Tongue (tissue), 2 donors: ENCODE data around the gene CLSTN3. TPM values are rescaled to one million over a fixed set of nuclear protein-coding genes. Genes with fewer than 3 reads are reported as not detected.
A peak's percentile ranks its signal among the peaks of the same experiment; 100 is the strongest.

Experiments
- DNase-seq: peaks from one replicate; pipeline ENCODE4 v3.0.0-alpha.2; 2015
- total RNA-seq: library from RNA; depleted of rRNA; stranded (reverse); fragments of >200 nt; gene quantifications from one replicate; pipeline ENCODE4 v1.2.3, GENCODE V29; 2014

Gene CLSTN3
- total RNA-seq, 1 donor from 2014 or later = 32.2 TPM

- no peak for DNase-seq
Observed at GRCh38 chr12:7127916-7128626, 2.1 kb upstream of the CLSTN3 start.

GRCh38 chr12:7128681-7129286, 1.4 kb upstream of the CLSTN3 start, which contains the start of gene RBP5:
TSS of gene RBP5 (minus strand) at chr12:7128889. CDS start at chr12:7128775, 114 bp downstream.
- DNase-seq = no peak

GRCh38 chr12:7129287-7129871, 792 bp upstream of the CLSTN3 start:
- DNase-seq = no peak

- DNase-seq = peak; percentile 58
Observed at GRCh38 chr12:7130701-7131501, 730 bp downstream of the CLSTN3 start.

- no peak for DNase-seq
Observed at GRCh38 chr12:7131502-7131866, 1.3 kb downstream of the CLSTN3 start.

- DNase-seq = no peak
Observed at GRCh38 chr12:7134396-7135166, 4.4 kb downstream of the CLSTN3 start.

- no peak for DNase-seq
Observed at GRCh38 chr12:7136071-7136470, 5.9 kb downstream of the CLSTN3 start.

GRCh38 chr12:7136676-7137075, 6.5 kb downstream of the CLSTN3 start:
- DNase-seq = no peak

- DNase-seq = no peak
Observed at GRCh38 chr12:7137908-7138307, 7.7 kb downstream of the CLSTN3 start.

- no peak for DNase-seq
Observed at GRCh38 chr12:7139200-7139599, 9.0 kb downstream of the CLSTN3 start.

GRCh38 chr12:7141351-7142005, 11.3 kb downstream of the CLSTN3 start:
- no peak for DNase-seq

GRCh38 chr12:7142056-7142644, 12.0 kb downstream of the CLSTN3 start:
- DNase-seq = peak; percentile 41

GRCh38 chr12:7142809-7143465, 12.8 kb downstream of the CLSTN3 start:
- no peak for DNase-seq

- DNase-seq = no peak
Observed at GRCh38 chr12:7143564-7143963, 13.4 kb downstream of the CLSTN3 start.

- DNase-seq = peak; percentile 49
Observed at GRCh38 chr12:7144414-7145120, 14.4 kb downstream of the CLSTN3 start.

GRCh38 chr12:7145671-7146070, 15.5 kb downstream of the CLSTN3 start:
- DNase-seq = no peak

GRCh38 chr12:7146228-7146627, 16.1 kb downstream of the CLSTN3 start:
- no peak for DNase-seq

GRCh38 chr12:7146906-7147305, 16.7 kb downstream of the CLSTN3 start:
- no peak for DNase-seq

- no peak for DNase-seq
Observed at GRCh38 chr12:7150356-7150755, 20.2 kb downstream of the CLSTN3 start.

GRCh38 chr12:7150841-7151240, 20.7 kb downstream of the CLSTN3 start:
- DNase-seq = no peak
